ENCODE measurements around the gene KLC4.
A peak's percentile ranks its signal among the peaks of the same experiment; 100 is the strongest.
"Not testable (repeated sequence)": the region's sequence is repeated elsewhere in the genome, so short reads cannot be mapped to it uniquely, and the experiment has no call there.

Gene KLC4

GRCh38 chr6:43036712-43037111 lies 22.7 kb upstream of the KLC4 start:
- no peak for DNase-seq (ENCODE audit: low spot score)

GRCh38 chr6:43037197-43037596 lies 22.2 kb upstream of the KLC4 start:
- no peak for DNase-seq (ENCODE audit: low spot score)

DNA sequence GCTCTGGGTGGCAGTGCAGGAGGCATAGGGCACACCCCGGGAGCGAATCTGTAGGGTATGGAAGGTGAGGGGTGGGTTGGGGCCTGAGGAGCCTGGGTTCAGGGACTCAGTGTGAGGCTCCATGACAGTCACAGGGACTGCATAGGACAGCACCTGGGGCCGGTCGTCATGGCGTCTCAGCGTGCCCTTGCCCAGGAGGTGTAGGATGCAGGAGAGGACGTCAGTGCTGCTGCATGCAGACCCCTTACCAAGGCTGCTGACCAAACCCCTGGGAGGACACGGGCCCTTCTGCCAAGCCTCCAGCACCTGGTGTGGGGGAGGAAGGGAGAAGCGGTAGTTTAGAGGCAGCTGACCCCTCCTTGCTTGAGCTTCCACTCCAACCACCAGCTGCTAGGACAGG lies 21.7 kb upstream of the KLC4 start:
- DNase-seq (ENCODE audit: low spot score): no peak

DNA sequence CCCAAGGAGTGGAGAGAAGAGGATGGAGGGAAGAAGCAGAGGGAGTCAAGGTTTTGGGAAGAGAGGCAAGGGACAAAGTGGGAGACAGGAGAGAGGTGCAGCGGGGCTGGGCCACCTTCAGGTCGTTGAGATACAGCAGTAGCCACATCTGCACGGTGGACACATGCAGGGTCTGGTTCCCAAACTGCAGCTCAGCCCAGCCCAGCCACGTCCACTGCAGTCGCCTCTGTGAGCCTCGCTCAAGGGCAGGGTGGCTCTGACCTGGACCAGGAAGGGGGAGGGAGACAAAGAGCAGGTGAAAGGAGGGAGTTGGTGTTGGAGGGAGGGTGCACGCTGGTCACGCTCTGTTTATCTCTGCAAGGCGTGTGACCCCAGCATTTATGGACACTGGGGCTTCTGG lies 20.7 kb upstream of the KLC4 start:
- DNase-seq (ENCODE audit: low spot score): no peak

- DNase-seq (ENCODE audit: low spot score): no peak
Observed at GRCh38 chr6:43040542-43041257, 18.7 kb upstream of the KLC4 start.

GRCh38 chr6:43041475-43041874 lies 18.0 kb upstream of the KLC4 start:
- DNase-seq (ENCODE audit: low spot score): not testable (repeated sequence)

DNA sequence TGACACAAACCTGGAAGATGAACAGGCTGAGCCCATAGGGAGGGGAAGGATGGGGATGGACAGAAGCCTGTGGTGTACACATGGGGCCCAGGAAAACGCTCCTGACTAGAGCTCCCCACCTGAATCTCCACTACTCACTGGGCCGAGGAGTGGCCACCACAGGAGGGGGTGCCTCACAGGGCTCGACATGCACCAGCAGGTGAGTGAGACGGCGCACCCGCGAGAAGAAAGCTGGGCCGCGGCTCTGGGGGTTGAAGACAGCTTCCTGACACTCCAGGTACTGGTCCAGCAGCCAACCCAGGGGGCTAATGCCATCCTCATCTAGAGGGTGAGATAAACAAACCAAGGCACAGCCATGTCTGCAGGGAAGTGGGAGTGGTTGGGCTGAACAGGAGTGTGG lies 16.1 kb upstream of the KLC4 start:
- no peak for DNase-seq (ENCODE audit: low spot score)

DNA sequence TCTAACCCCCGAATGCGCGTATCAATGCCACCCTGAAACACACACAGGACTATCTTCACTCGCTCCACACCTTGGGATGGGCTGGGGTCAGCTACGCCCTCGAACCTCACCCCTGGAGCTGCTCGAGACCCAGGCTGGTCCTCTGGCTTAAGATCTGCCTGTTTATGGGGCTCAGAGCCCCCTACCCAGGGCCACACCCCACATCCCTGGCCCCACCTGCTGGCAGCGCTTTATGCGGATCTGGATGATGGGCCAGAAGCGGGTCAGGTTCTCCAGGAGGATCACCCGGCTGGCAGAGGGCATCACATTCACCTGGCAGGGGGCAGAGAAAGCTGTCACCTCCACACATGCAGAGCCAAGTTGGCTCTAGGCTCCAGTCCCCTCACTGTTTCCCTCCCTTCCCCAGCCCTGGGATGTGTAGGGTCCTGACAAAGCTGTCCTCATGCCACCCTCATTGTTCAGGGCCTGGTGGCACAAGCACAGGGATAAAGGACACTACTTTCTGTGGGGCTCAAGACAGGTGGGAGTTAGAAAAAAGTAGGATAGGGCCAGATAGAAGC lies 14.0 kb upstream of the KLC4 start:
- DNase-seq (ENCODE audit: low spot score): no peak

DNA sequence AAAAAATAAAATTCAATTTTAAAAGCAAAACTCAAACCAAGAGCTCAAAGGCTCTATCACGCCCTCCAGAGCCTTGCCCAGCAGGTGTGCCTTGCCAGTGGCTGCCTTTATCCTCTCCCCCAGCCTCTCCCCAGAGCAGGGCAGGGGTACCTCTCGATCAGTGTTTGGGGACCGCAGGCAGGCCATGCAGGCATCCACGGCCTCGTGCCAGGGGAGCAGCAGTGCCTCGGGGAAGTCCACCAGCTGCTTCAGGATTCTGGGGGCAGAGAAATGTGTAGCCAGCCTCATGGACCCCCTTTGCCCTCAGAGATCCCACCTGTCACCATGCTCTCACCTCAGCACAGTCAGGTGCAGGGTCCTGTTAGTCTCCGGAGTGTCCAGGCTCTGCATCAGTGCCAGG lies 11.4 kb upstream of the KLC4 start:
- DNase-seq (ENCODE audit: low spot score): no peak

- no peak for DNase-seq (ENCODE audit: low spot score)
Observed at GRCh38 chr6:43050981-43051380, 8.4 kb upstream of the KLC4 start.

- DNase-seq (ENCODE audit: low spot score): no peak
Observed at GRCh38 chr6:43052225-43052841, 7.1 kb upstream of the KLC4 start.

DNA sequence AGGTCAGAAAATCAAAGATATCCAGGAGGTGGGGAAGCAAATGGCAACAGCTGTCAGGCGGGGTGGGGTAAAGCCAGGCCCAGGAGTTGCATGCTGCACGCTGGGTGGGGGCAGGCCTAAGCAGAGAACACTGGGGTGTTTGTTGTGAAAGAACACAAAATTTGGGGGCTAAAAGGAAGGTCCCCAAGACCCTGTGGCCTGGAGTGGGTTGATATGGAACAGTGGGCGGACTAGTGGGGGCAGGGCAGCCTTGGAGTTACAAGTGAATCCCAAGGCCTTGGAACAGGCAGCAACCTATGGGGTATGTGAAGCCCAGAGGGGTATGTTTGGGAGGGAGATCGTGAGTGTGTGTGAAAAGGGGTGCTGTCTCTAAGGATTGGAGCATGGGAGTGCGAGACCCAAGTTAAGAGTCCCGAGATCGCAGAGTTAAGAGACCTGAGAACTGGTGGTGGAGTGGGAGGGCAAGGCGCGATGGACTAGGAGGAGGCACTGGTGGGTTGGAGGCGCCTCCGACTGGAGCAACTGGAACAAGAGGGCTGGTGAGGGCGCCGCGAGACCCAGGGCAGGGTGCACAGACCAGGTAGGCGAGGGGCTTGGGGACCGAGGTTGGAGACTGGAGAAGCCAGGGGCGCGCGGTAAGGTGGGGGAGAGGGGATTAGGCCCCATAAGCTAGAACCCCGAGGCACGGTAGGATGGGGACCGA lies 6.4 kb upstream of the KLC4 start:
- peak; percentile 9 for DNase-seq (ENCODE audit: low spot score)

DNA sequence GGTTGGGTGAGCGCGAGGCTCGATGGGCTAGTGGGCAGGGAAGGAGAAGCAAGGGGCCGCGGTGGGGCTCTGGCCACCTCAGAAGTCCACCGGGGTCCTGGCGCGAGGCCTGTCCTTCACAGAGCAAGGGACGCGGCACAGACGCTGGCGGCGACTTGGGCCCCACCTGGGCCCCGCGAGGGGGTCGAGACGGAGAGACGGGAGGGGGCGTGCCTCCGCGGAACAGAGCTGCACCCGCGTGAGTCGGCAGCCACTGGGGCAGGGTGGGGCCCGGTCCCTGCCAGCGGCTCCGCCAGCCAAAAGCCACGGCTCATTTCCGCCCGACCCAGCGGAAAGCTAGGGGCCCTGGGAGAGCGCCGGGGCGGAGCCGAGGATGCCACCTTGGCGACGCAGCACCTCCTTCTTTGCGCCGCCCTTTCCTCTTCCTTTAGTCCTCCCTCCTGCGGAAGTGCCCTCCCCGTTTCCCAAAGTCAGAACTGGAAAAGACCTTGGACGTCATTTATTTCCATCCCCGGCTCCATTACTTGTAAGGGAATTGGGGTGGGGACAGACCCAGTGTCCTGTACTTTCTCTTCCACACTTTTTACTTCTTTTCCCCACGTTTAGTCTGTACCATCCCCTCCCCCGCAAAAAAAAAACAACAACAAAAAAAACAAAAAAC lies 5.8 kb upstream of the KLC4 start, which contains the start of gene CUL7:
CUL7 (minus strand) TSS at position 307 of the 661 bp plus-strand sequence. CDS start 1,063 bp downstream, outside the sequence.
- DNase-seq (ENCODE audit: low spot score): peak; percentile 94

- DNase-seq (ENCODE audit: low spot score): no peak
Observed at GRCh38 chr6:43054206-43054943, 5.1 kb upstream of the KLC4 start.

DNA sequence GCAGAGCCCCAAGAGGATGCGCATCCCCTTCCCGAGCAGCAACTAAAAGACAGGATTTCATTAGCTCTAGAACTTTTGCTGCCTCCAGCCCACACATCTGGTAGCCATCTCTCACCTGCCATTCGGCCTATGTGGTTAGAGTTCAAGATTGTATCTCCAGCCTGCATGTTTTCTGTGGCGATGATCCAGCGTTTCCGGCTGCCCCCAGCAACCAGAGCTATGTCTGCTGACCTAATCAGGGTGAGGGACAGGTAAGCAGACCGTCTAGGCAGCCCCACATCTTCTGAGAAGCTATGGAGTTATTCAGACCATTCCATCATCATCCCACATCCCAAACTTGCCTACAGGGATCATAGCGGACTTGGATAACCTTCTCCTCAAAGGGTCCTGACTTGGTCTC lies 3.5 kb upstream of the KLC4 start:
- no peak for DNase-seq (ENCODE audit: low spot score)

GRCh38 chr6:43058531-43058930 lies 900 bp upstream of the KLC4 start:
- no peak for DNase-seq (ENCODE audit: low spot score)

DNA sequence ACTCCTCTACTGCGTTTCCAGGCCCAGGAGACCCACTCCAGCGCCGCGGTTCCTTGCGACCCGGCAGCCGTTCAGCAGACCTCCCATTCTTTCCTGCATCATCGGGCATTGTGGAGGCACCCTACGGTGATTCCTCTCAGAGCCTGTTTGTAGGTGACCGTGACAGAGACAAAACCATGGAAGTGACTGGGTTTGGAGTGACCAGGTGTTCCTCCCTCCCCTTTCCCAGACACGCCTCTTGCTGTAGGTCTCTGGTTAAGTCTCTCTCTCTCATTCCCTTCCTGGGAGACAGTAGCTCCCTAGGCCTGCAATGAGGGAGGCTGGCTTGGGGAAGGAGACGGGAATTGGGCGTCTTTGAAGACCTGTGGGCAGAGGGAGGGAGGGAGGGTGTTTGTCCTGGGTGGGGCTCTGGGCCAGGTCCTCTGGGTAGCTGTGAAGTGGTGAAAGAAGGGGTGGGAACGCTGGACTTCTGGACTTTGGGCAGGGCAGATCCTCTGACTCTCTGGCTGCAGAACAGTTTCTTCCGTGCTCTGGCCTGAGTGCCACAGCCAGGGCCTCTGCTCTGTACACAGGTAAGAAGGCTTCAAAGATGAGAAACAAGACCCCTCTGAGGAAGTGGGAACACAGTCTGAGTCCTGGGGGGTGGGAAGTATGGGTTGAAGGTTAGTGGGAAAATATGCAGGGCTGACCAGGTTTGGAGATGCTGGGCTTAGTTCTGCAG lies 763 bp downstream of the KLC4 start:
- DNase-seq (ENCODE audit: low spot score): no peak

DNA sequence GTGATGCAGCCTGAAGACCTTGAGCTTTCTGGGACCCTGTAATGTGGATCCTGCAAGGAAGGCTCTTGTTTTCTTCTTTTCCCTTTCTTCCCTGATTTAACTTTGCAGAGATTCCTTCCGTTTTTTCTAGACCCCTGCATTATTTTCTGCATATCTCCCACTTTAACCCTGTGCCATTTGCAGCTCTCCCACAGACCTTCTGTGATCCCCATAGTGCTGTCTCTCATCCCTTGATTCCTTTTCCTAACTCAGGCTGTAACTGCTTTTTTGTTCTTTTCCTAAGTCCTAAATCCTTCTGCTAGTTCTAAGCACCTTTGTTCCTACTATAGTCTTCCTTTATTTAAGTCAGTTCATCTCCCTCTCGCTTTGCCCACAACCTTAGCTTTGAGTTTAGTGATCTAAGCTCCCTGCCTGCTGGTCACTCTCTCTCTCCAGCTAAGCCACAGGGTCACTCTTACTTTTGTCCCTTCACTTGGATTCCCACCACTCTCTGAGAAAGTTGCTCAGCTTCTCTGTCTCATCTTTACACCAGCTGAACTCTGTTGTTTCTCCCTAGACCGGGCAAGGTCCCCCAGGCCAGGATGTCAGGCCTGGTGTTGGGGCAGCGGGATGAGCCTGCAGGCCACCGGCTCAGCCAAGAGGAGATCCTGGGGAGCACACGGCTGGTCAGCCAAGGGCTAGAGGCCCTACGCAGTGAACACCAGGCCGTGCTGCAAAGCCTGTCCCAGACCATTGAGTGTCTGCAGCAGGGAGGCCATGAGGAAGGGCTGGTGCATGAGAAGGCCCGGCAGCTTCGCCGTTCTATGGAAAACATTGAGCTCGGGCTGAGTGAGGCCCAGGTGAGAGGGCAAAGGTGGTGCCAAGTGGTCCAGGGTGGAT lies 1.6 kb downstream of the KLC4 start:
- DNase-seq (ENCODE audit: low spot score): no peak

DNA sequence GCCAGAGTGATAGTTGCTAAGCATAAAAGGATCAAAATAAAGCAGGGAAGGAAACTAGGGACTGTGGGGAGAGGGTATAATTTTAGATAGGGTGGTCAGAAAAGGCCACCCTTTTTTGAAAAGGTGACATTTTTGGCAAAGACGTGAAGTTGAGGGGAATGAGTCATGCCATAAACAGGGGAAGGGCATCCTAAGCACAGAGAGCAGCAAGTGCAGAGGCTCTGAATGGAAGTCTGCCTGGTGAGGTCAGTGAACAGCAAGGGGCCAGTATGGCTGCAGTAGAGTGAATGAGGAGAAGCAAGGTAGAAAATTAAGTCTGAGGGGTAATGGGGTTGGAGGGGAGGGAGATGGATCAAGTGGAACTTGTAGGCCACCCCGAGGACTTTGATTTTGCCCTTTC lies 2.4 kb downstream of the KLC4 start:
- no peak for DNase-seq (ENCODE audit: low spot score)

GRCh38 chr6:43062818-43063217 lies 3.4 kb downstream of the KLC4 start:
- no peak for DNase-seq (ENCODE audit: low spot score)
